Posterior vena cava (tissue), 2 donors: ENCODE measurements around the gene NUP93. TPM values are rescaled to one million over a fixed set of nuclear protein-coding genes. Genes with fewer than 3 reads are reported as not detected.
"Not testable (repeated sequence)": the region's sequence is repeated elsewhere in the genome, so short reads cannot be mapped to it uniquely, and the experiment has no call there.

Experiments used
- DNase-seq: peaks from one replicate; pipeline ENCODE4 v3.0.0-alpha.2; 2020; ENCODE audit warnings: low spot score
- intact Hi-C, 2 donors: fragments of 100-400 bp; cut with DNase I; formaldehyde crosslinking; loops; one replicate each; pipeline versions ENCODE4 v1.14.1 to v1.14.2; 2022 to 2023
- total RNA-seq, 2 donors: library from RNA; stranded (reverse); fragmentation: NEBNext Ultra II Directional; extraction: Animal tissue kit (Norgen Biotek cat#: 25700); gene quantifications; one replicate each; pipeline ENCODE4 v1.2.1, GENCODE V29; 2021
- donor health status: DM: yes; HTN: yes; CAD: no.
- donor health status: DM: yes; HTN: yes; CAD: no.

NUP93 gene
- total RNA-seq, 2 donors from 2014 or later, result 42.8 to 54.7 TPM

GRCh38 chr16:56767024-56767423 is 37.1 kb downstream of the NUP93 start:
- intact Hi-C loops, result no loop called here
- no peak for DNase-seq

GRCh38 chr16:56769677-56770076 is 39.7 kb downstream of the NUP93 start:
- DNase-seq, result no peak
- intact Hi-C loops, result no loop called here

GRCh38 chr16:56771558-56772279 is 41.8 kb downstream of the NUP93 start:
- intact Hi-C loops, result no loop called here
- no peak for DNase-seq

GRCh38 chr16:56773532-56773931 is 43.6 kb downstream of the NUP93 start:
- intact Hi-C loops, result no loop called here
- no peak for DNase-seq

- intact Hi-C loops, result no loop called here
- no peak for DNase-seq
Measured at GRCh38 chr16:56774016-56774680, 44.2 kb downstream of the NUP93 start.

GRCh38 chr16:56775162-56775561 is 45.2 kb downstream of the NUP93 start:
- intact Hi-C loops, result no loop called here
- DNase-seq, result no peak

- no peak for DNase-seq
- intact Hi-C loops, result no loop called here
Measured at GRCh38 chr16:56776562-56776961, 46.6 kb downstream of the NUP93 start.

- intact Hi-C loops, result no loop called here
Measured at GRCh38 chr16:56777001-56777400, 47.1 kb downstream of the NUP93 start.

GRCh38 chr16:56777482-56777881 is 47.6 kb downstream of the NUP93 start:
- intact Hi-C loops, result no loop called here

More at GRCh38 chr16:56777001-56777400, 47.1 kb downstream of the NUP93 start:
- DNase-seq, result no peak

GRCh38 chr16:56779906-56780305 is 50.0 kb downstream of the NUP93 start:
- intact Hi-C loops, result no loop called here
- DNase-seq, result no peak

More at GRCh38 chr16:56777482-56777881, 47.6 kb downstream of the NUP93 start:
- no peak for DNase-seq

- no peak for DNase-seq
- intact Hi-C loops, result no loop called here
Measured at GRCh38 chr16:56780646-56781045, 50.7 kb downstream of the NUP93 start.

- intact Hi-C loops, result no loop called here
- DNase-seq, result no peak
Measured at GRCh38 chr16:56781528-56781961, 51.6 kb downstream of the NUP93 start.

GRCh38 chr16:56783344-56783743 is 53.4 kb downstream of the NUP93 start:
- DNase-seq, result no peak
- intact Hi-C loops, result no loop called here

GRCh38 chr16:56785317-56785716 is 55.4 kb downstream of the NUP93 start:
- no peak for DNase-seq
- intact Hi-C loops, result no loop called here

- intact Hi-C loops, result no loop called here
- no peak for DNase-seq
Measured at GRCh38 chr16:56787167-56787566, 57.2 kb downstream of the NUP93 start.

GRCh38 chr16:56788435-56788834 is 58.5 kb downstream of the NUP93 start:
- DNase-seq, result no peak
- intact Hi-C loops, result no loop called here

- no peak for DNase-seq
- intact Hi-C loops, result no loop called here
Measured at GRCh38 chr16:56789360-56789759, 59.4 kb downstream of the NUP93 start.

GRCh38 chr16:56792967-56793366 is 63.0 kb downstream of the NUP93 start:
- intact Hi-C loops, result no loop called here
- DNase-seq, result no peak

- no peak for DNase-seq
- intact Hi-C loops, result no loop called here
Measured at GRCh38 chr16:56793492-56793891, 63.6 kb downstream of the NUP93 start.

GRCh38 chr16:56795011-56795410 is 65.1 kb downstream of the NUP93 start:
- intact Hi-C loops, result no loop called here
- no peak for DNase-seq

- DNase-seq, intact Hi-C loops: not testable (repeated sequence)
Measured at GRCh38 chr16:56797038-56797437, 67.1 kb downstream of the NUP93 start.
